Pons (tissue), 1 donor: Measurements from ENCODE around the gene PYGO2.
"Not testable (repeated sequence)": the region's sequence is repeated elsewhere in the genome, so short reads cannot be mapped to it uniquely, and the experiment has no call there.

Experiments
- DNase-seq: peaks from one replicate; pipeline ENCODE4 v3.0.0-alpha.2; 2016; ENCODE audit warnings: low spot score

The PYGO2 gene

GRCh38 chr1:154978360-154978759 is 16.8 kb upstream of the PYGO2 start:
- DNase-seq = no peak

GRCh38 chr1:154977762-154978161 is 16.2 kb upstream of the PYGO2 start:
- DNase-seq = not testable (repeated sequence)

GRCh38 chr1:154975409-154976059 is 14.0 kb upstream of the PYGO2 start:
- DNase-seq = peak; percentile 53

- peak; percentile 98 for DNase-seq
These were observed 13.3 kb upstream of the PYGO2 start for GRCh38 chr1:154974808-154975408.

GRCh38 chr1:154974102-154974807 is 12.7 kb upstream of the PYGO2 start, which contains the start of gene CKS1B:
Gene CKS1B, plus strand, starts transcription at chr1:154974681. Its CDS starts 65 bp downstream, at chr1:154974746.
- DNase-seq = peak; percentile 100

- peak; percentile 91 for DNase-seq
These were observed 11.9 kb upstream of the PYGO2 start for GRCh38 chr1:154973344-154974101.

- no peak for DNase-seq
These were observed 11.1 kb upstream of the PYGO2 start for GRCh38 chr1:154972517-154973343.

GRCh38 chr1:154972213-154972516 is 10.6 kb upstream of the PYGO2 start:
- no peak for DNase-seq

GRCh38 chr1:154971341-154971998 is 9.9 kb upstream of the PYGO2 start:
- no peak for DNase-seq

GRCh38 chr1:154970631-154971340 is 9.2 kb upstream of the PYGO2 start, which contains the start of gene SHC1:
Gene SHC1, minus strand, starts transcription at chr1:154970747. Its CDS starts 221 bp downstream, at chr1:154970526.
- peak; percentile 90 for DNase-seq

GRCh38 chr1:154969860-154970452 is 8.4 kb upstream of the PYGO2 start:
- DNase-seq = no peak

GRCh38 chr1:154969246-154969645 is 7.7 kb upstream of the PYGO2 start:
- DNase-seq = no peak

- no peak for DNase-seq
These were observed 7.1 kb upstream of the PYGO2 start for GRCh38 chr1:154968731-154969130.

- DNase-seq = no peak
These were observed 5.9 kb upstream of the PYGO2 start for GRCh38 chr1:154967331-154967950.

- no peak for DNase-seq
These were observed 4.5 kb upstream of the PYGO2 start for GRCh38 chr1:154966111-154966510.

- no peak for DNase-seq
These were observed 2.8 kb upstream of the PYGO2 start for GRCh38 chr1:154964359-154964758.

GRCh38 chr1:154963643-154964042 is 2.1 kb upstream of the PYGO2 start:
- no peak for DNase-seq

- no peak for DNase-seq
These were observed 1.3 kb upstream of the PYGO2 start for GRCh38 chr1:154962795-154963330.

- DNase-seq = no peak
These were observed 671 bp upstream of the PYGO2 start for GRCh38 chr1:154962156-154962749.
